ENCODE results near the gene RGL1. TPM values are rescaled to one million over a fixed set of nuclear protein-coding genes. Genes with fewer than 3 reads are reported as not detected.

The RGL1 gene
- total and polyA plus RNA-seq, 8 donors: 0.58 to 22.2 (median 8.5) TPM

- intact Hi-C loops (cut with DNase I; ENCODE audit: low total_unique reads): no loop called here
- H3K4me1 ChIP-seq: peaks cover 0 to 32% (median 12%) of the 10 kb centered on the region in 4 donors
- peak overlapping the region in 2 of 5 donors; percentile 7 to 25 for H3K27ac ChIP-seq
- peaks cover 0 to 14% (median 11%) of the 10 kb centered on the region in 4 donors for H3K36me3 ChIP-seq
- WGBS, 5 donors: 71 to 83% (median 81%) methylated on average over 9 of the region's 9 CpGs
- no peak overlapping the region for H3K4me3 ChIP-seq
- no peaks in the 10 kb centered on the region for H3K27me3 ChIP-seq
- TF ChIP-seq POLR2AphosphoS5 (IDR thresholded peaks at IDR 0.05): no peak
- no peak for TF ChIP-seq POLR2A (IDR thresholded peaks at IDR 0.05)
- TF ChIP-seq CTCF (IDR thresholded peaks at IDR 0.05): no peak
- no peak for TF ChIP-seq EP300 (IDR thresholded peaks at IDR 0.05)
- DNase-seq: no peak
- no peaks in the 10 kb centered on the region for H3K9me3 ChIP-seq
Observed at GRCh38 chr1:183887826-183888819, 83.2 kb downstream of the RGL1 start.

DNA sequence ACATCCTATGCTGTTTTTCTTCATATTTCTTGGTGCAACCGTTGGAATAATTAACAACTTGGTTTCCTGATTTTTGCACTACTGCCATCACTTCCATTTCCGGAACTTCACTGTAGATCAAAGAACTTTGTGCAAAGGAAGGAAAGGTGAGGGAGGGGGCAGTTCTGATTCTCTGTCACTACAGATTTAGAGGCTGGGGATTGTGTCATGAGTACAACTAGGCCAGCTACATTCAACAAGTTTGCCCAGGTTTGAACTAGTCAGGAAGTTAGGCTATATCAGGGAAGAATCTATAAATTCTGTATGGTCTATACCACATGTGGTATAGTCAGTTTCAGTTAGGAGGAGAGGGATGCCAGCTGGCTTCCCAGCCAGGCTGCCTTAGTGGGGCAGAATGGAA is 84.2 kb downstream of the RGL1 start:
- no peak overlapping the region for H3K27ac ChIP-seq
- WGBS, 5 donors: 70 to 84% (median 80%) methylated on average over 2 of the region's 2 CpGs
- peaks cover 0 to 22% (median 12%) of the 10 kb centered on the region in 4 donors for H3K36me3 ChIP-seq
- DNase-seq: no peak
- H3K4me1 ChIP-seq: peaks cover 0 to 31% (median 12%) of the 10 kb centered on the region in 4 donors
- H3K27me3 ChIP-seq: no peaks in the 10 kb centered on the region
- H3K4me3 ChIP-seq: no peak overlapping the region
- intact Hi-C loops (cut with DNase I; ENCODE audit: low total_unique reads): no loop called here
- TF ChIP-seq POLR2A (IDR thresholded peaks at IDR 0.05) (no peak), CTCF (IDR thresholded peaks at IDR 0.05) (no peak), POLR2AphosphoS5 (IDR thresholded peaks at IDR 0.05) (no peak), EP300 (IDR thresholded peaks at IDR 0.05) (no peak)
- no peaks in the 10 kb centered on the region for H3K9me3 ChIP-seq

DNA sequence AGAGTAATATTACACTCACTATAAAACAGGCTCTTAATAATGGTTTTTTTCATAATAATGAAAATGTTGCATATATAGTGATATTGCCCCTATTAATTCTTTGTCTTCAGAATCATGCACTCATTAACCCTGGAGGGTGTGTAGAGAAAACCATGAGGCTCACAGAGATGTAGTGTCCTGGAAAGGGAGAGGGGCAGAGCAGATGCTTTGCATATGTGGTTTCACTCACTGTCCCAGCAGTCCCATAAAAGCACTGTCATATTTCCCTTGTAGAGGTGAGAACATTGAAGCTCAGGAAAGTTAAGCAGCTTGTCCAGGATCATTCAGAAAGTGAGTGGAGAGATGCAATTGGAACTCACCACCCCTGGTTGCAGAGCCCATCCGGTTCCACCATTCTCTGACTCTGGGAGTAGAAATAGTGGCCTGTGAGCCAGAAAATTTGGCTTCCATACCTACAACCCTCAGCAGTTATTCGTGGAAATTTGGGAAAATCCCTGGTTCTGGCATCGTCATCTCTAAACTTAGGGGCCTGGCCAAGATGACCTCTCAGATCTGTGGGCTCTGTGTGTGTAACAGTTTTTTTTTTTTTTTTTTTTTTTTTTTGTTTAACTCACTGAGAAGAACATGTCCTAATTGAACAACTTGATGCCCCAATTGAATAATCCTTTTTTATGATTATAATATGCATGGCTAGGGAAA is 86.4 kb downstream of the RGL1 start:
- Histone ChIP-seq H3K4me3 (no peak overlapping the region), H3K9me3 (no peaks in the 10 kb centered on the region), H3K27me3 (no peaks in the 10 kb centered on the region), H3K27ac (peak overlapping the region in 1 of 5 donors; percentile 22), H3K36me3 (peaks cover 0 to 24% (median 12%) of the 10 kb centered on the region in 4 donors), H3K4me1 (peaks cover 0 to 31% (median 12%) of the 10 kb centered on the region in 4 donors)
- no peak for TF ChIP-seq POLR2A (IDR thresholded peaks at IDR 0.05)
- TF ChIP-seq EP300 (IDR thresholded peaks at IDR 0.05): no peak
- TF ChIP-seq POLR2AphosphoS5 (IDR thresholded peaks at IDR 0.05): no peak
- no peak for TF ChIP-seq CTCF (IDR thresholded peaks at IDR 0.05)
- intact Hi-C loops (cut with DNase I; ENCODE audit: low total_unique reads): no loop called here
- no peak for DNase-seq
- WGBS, 5 donors: 72 to 88% (median 81%) methylated on average over 3 of the region's 3 CpGs

DNA sequence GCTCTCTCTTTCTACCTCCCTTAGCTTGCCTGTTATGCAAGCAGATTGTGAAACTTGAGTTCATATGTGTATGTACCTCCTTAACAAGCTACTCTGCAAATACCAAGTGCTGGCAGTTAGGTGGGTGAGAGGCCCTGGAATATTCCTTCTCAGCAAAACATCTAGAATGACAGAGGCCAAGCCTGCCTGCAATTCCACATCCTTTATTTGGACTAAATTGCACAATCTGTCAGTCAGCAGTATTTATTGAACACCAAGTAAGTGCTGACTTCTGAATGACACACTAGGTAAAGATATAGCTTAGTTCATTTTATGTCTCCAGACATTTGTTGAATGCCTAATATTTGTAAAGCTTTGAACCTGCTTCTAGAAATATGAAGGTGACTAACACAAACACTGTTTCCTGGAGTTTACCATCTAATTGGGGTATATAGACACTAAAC is 87.5 kb downstream of the RGL1 start:
- intact Hi-C loops (cut with DNase I; ENCODE audit: low total_unique reads): no loop called here
- TF ChIP-seq POLR2AphosphoS5 (IDR thresholded peaks at IDR 0.05) (peak in 1 of 3 donors; percentile 14), EP300 (IDR thresholded peaks at IDR 0.05) (no peak), POLR2A (IDR thresholded peaks at IDR 0.05) (no peak)
- Histone ChIP-seq H3K36me3 (peaks cover 0 to 26% (median 12%) of the 10 kb centered on the region in 4 donors), H3K27ac (peak overlapping the region in 1 of 5 donors; percentile 22), H3K4me1 (peaks cover 0 to 28% (median 9%) of the 10 kb centered on the region in 4 donors), H3K4me3 (no peak overlapping the region), H3K27me3 (no peaks in the 10 kb centered on the region), H3K9me3 (no peaks in the 10 kb centered on the region)
- peak in 1 of 2 donors; percentile 79 for DNase-seq
